Measurements from ENCODE around the gene NRAS. TPM values are rescaled to one million over a fixed set of nuclear protein-coding genes. Genes with fewer than 3 reads are reported as not detected.

The NRAS gene
- 6.6 and 16.1 TPM in 2 replicates for total RNA-seq (2011; cell fraction: chromatin; rRNA removed; ENCODE audit: low replicate concordance)
- total RNA-seq (2011; cell fraction: nucleolus; rRNA removed), result 6.3 and 6.6 TPM in 2 replicates
- total RNA-seq (2011; cell fraction: nucleoplasm; rRNA removed), result 13.1 and 23.9 TPM in 2 replicates
- 48.8 and 54.0 TPM in 2 replicates for total RNA-seq (2014; rRNA removed)
- total RNA-seq (2014; rRNA removed; fragmentation: Illumina TruSeq; extraction: Trizol), result 94.5 and 107 TPM in 2 replicates
- 75.7 and 84.1 TPM in 2 replicates for total RNA-seq (2015; rRNA removed; fragmentation: Illumina TruSeq; extraction: Trizol)
- 60.3 and 60.6 TPM in 2 replicates for total RNA-seq (2021)
- 56.1 and 76.7 TPM in 2 replicates for polyA plus RNA-seq (2011; rRNA removed)
- polyA plus RNA-seq (2011; cell fraction: cytosol; rRNA removed), result 18.1 and 33.5 TPM in 2 replicates
- polyA plus RNA-seq (2011; cell fraction: nucleus; rRNA removed), result 7.7 and 9.0 TPM in 2 replicates
- 43.0 and 46.9 TPM in 2 replicates for polyA plus RNA-seq (2012)
- polyA plus RNA-seq (2014; fragmentation: Illumina TruSeq; extraction: Trizol), result 64.2 and 75.4 TPM in 2 replicates
- 10 to 100 TPM; 58.2 to 79.7 TPM for polyA plus RNA-seq (2014; fragmentation: Nextera tagmentation; extraction: Ambion mirVana)
- polyA plus RNA-seq (2014; rRNA removed), result 40.7 and 49.0 TPM in 2 replicates
- 132 and 140 TPM in 2 replicates for polyA minus RNA-seq (2011; rRNA and poly(A)+ RNA removed)
- 35.5 and 51.2 TPM in 2 replicates for polyA minus RNA-seq (2011; cell fraction: cytosol; rRNA and poly(A)+ RNA removed)
- 7.1 and 13.3 TPM in 2 replicates for polyA minus RNA-seq (2011; cell fraction: nucleus; rRNA and poly(A)+ RNA removed)
- percentile 95 among the genes with signal in this experiment for Bru-seq, nascent RNA
- BruChase-seq, experiment 1, labeled RNA remaining after a 2-hour chase, result percentile 97 among the genes with signal in this experiment
- BruChase-seq, experiment 2, labeled RNA remaining after a 6-hour chase, result percentile 97 among the genes with signal in this experiment
- long read RNA-seq, experiment 1, full-length matches to known transcripts, result 133 of 247 reads
- long read RNA-seq, experiment 1, partial matches to known transcripts, result 107 of 247 reads
- long read RNA-seq, experiment 1, other reads (novel, unspliced or antisense), result 7 of 247 reads
- long read RNA-seq, experiment 2, full-length matches to known transcripts, result 11 of 78 reads
- long read RNA-seq, experiment 2, partial matches to known transcripts, result 1 of 78 reads
- long read RNA-seq, experiment 2, other reads (novel, unspliced or antisense), result 66 of 78 reads
- long read RNA-seq, experiment 3, full-length matches to known transcripts, result 45 of 52 reads
- long read RNA-seq, experiment 3, partial matches to known transcripts, result 4 of 52 reads
- long read RNA-seq, experiment 3, other reads (novel, unspliced or antisense), result 3 of 52 reads

- intact Hi-C loops (cut with micrococcal nuclease) (loop anchor here (2.0 kb wide), 2 partner anchors 18 to 40 kb away; partner anchors contain the start of gene CSDE1), in situ Hi-C loops (cut with MboI) (no loop called here)
- Histone ChIP-seq H3K9me3 (replicated peaks; ENCODE audit: control insufficient read depth, insufficient read depth, low read depth, low read length) (no peaks in the 10 kb centered on the region), H3K9ac (ENCODE audit: insufficient read depth in 1 of 2, low read depth in 2 of 2, low read length in 2 of 2) (peak within 1 kb of the TSS; percentile 90 to 98), H3K27ac (ENCODE audit: extremely low read depth, low read depth, low read length) (peak within 1 kb of the TSS; percentile 97), H3K4me1 (replicated peaks in 1 of 2; ENCODE audit: control insufficient read depth in 2 of 2, insufficient read depth in 2 of 2, low read length in 2 of 2) (peaks cover 0 to 9% of the 10 kb centered on the region in 2 experiments; a peak in 2 of 5 replicates), H3K27me3 (ENCODE audit: control insufficient read depth in 2 of 2, insufficient read depth in 2 of 2, low read length in 2 of 2) (no peaks in the 10 kb centered on the region), H2AFZ (ENCODE audit: low read depth, low read length) (peak within 1 kb of the TSS; percentile 97), H3K9me1 (ENCODE audit: control insufficient read depth, insufficient read depth, low read length) (no peaks in the 10 kb centered on the region), H3K79me2 (ENCODE audit: control insufficient read depth, insufficient read depth, low read length) (peaks cover 30% of the 10 kb centered on the region), H4K20me1 (replicated peaks; ENCODE audit: control insufficient read depth, insufficient read depth, low read length) (no peaks in the 10 kb centered on the region), H3K36me3 (ENCODE audit: control insufficient read depth, insufficient read depth, low read length) (peaks cover 88% of the 10 kb centered on the region), H3K4me2 (ENCODE audit: insufficient read depth, low read length) (peak within 1 kb of the TSS; percentile 93), H3K4me3 (peak within 1 kb of the TSS; percentile 86)
- ChIA-PET POLR2A (interaction anchor here (0.6 to 2.9 kb wide), 16 partner anchors 9 to 426 kb away, joined by 3 to 25 read pairs (median 3); partner anchors contain the start of genes AMPD1, CSDE1 and SIKE1), CTCF (ENCODE audit: low intra/inter-chr PET ratio) (interaction anchor here (1.4 kb wide), 1 partner anchor 370 kb away, joined by 8 read pairs; no protein-coding TSS in a partner anchor)
- peak; percentile 97 for ATAC-seq
- FAIRE-seq, result peak; percentile 88
- DNase-seq (ENCODE audit: extremely low read depth in 1 of 4, low spot score in 3 of 4), result peak; percentile 96 to 98 (median 96)
- WGBS (ENCODE audit: insufficient coverage, low coverage, missing lambda C conversion rate), result 0% methylated on average over 37 of the region's 38 CpGs
- no TSS peak for BruUV-seq (replicated peaks)
- TF ChIP-seq ZNF239 (CRISPR knock-in tag; IDR thresholded peaks at IDR 0.05) (no peak; the same call in 1 of the 2 replicates), ZNF586 (CRISPR knock-in tag; conservative IDR thresholded peaks at IDR 0.05) (no peak), ELK1 (CRISPR knock-in tag; IDR thresholded peaks at IDR 0.05) (no peak), ZFPM2 (CRISPR knock-in tag; IDR thresholded peaks at IDR 0.05) (0 out of 2 replicates have a peak, but pooled peaks have one; percentile 48), SMARCA4 (IDR thresholded peaks at IDR 0.05) (peak; percentile 39; the same call in 1 of the 2 replicates), DNMT1 (IDR thresholded peaks at IDR 0.05) (no peak), ZEB2 (IDR thresholded peaks at IDR 0.05) (no peak), ZNF561 (CRISPR knock-in tag; conservative IDR thresholded peaks at IDR 0.05) (no peak), MEF2D (tag; conservative IDR thresholded peaks at IDR 0.05; ENCODE audit: low read depth) (no peak), ZNF354B (CRISPR knock-in tag; IDR thresholded peaks at IDR 0.05) (no peak), ARID4B (CRISPR knock-in tag; IDR thresholded peaks at IDR 0.05) (peak; percentile 96)
Observed at GRCh38 chr1:114716304-114717170, at the start of gene NRAS. Gene NRAS (minus strand): TSS chr1:114716771. CDS start chr1:114716160, 611 bp downstream.
